DND-41 (cell line): ENCODE results near the gene NCOR1.
"Not testable (repeated sequence)": the region's sequence is repeated elsewhere in the genome, so short reads cannot be mapped to it uniquely, and the experiment has no call there.

Experiments used
- ATAC-seq: fragments of 200-7000 bp; cut with Tn5 transposase; 3 replicates; pipeline ENCODE4 v1.9.1; 2021; ENCODE audit warnings: low read depth; ENCODE audit not compliant: insufficient read depth
- DNase-seq: peaks from one replicate; pipeline ENCODE4 v3.0.0-alpha.2; 2020
- H2AFZ ChIP-seq: 2 replicates; pipeline ENCODE4 v1.6.0; 2012; ENCODE audit warnings: low read depth, low read length
- H3K27ac ChIP-seq: 2 replicates; pipeline ENCODE4 v1.5.1; 2012; ENCODE audit warnings: low read length, inconsistent platforms
- H3K27me3 ChIP-seq: fragments of 200-600 bp; sonication (generic); 2 replicates; pipeline ENCODE4 v1.6.0; 2012; ENCODE audit warnings: low read length, mild to moderate bottlenecking, inconsistent platforms; ENCODE audit not compliant: insufficient read depth, poor library complexity
- H3K36me3 ChIP-seq: 2 replicates; pipeline ENCODE4 v1.5.1; 2012; ENCODE audit warnings: low read length, inconsistent platforms; ENCODE audit not compliant: insufficient read depth
- H3K4me1 ChIP-seq: 2 replicates; pipeline ENCODE4 v1.5.1; 2012; ENCODE audit warnings: mild to moderate bottlenecking, low read length; ENCODE audit not compliant: insufficient read depth
- H3K4me2 ChIP-seq: 2 replicates; pipeline ENCODE4 v1.6.0; 2012; ENCODE audit warnings: mild to moderate bottlenecking, moderate library complexity, low read length, inconsistent platforms; ENCODE audit not compliant: insufficient read depth
- H3K4me3 ChIP-seq, 2 experiments: fragments of 200-600 bp in 1 of 2; shearing (Covaris generic) in 1 of 2; 2 replicates each; pipeline ENCODE4 v1.5.1; 2012 to 2016; ENCODE audit warnings: inconsistent platforms in 2 of 2, low read length in 2 of 2, mild to moderate bottlenecking in 2 of 2, low read depth in 1 of 2, moderate library complexity in 1 of 2
- H3K79me2 ChIP-seq: 2 replicates; pipeline ENCODE4 v1.6.0; 2012; ENCODE audit warnings: low read length, inconsistent platforms; ENCODE audit not compliant: insufficient read depth
- H3K9ac ChIP-seq: 2 replicates; pipeline ENCODE4 v1.6.0; 2012; ENCODE audit warnings: low read depth, mild to moderate bottlenecking, inconsistent platforms, low read length, moderate library complexity
- H3K9me3 ChIP-seq: 2 replicates; pipeline ENCODE4 v1.5.1; 2012; ENCODE audit warnings: low read length, moderate library complexity, mild to moderate bottlenecking, inconsistent platforms; ENCODE audit not compliant: insufficient read depth, severe bottlenecking
- H4K20me1 ChIP-seq: 2 replicates; pipeline ENCODE4 v1.6.0; 2012; ENCODE audit warnings: low read length; ENCODE audit not compliant: insufficient read depth
- EZH2 ChIP-seq: IDR thresholded peaks from 3 replicates; pipeline ENCODE4 v1.6.1; 2012; ENCODE audit warnings: borderline replicate concordance, low read depth, mild to moderate bottlenecking, moderate library complexity, low read length, inconsistent platforms; ENCODE audit not compliant: severe bottlenecking
- TF ChIP-seq, protein P1 (sequence below): IDR thresholded peaks from 2 replicates; pipeline ENCODE4 v1.5.1; 2012; ENCODE audit warnings: borderline replicate concordance, low read length, moderate library complexity, mild to moderate bottlenecking; ENCODE audit not compliant: poor library complexity, severe bottlenecking; ENCODE audit errors: extremely low read depth

The NCOR1 gene

DNA sequence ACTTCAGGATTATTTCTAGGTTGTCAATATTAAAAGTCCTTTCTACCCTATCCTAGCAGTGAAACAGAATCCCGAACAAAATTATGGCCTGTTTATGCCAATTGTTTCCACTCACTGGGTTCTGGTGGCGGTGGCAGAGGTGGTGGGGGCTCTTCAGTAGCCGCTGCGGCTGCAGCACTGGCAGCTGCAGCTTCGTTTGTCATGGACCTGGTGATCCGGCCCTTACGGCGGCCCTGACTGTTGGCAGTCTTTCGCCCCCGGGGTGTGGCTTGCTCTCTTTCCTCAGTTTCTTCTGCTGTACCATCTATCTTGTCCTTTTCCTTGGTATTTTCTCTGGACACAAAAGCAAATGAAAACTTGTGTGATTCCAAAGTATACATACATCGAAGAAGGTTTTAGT, 94.4 kb downstream of the NCOR1 start:
- DNase-seq (no peak), ATAC-seq (no peak)
- Histone ChIP-seq H3K4me1 (no peaks in the 10 kb centered on the region), H3K79me2 (no peaks in the 10 kb centered on the region), H3K36me3 (peaks cover 91% of the 10 kb centered on the region), H3K9me3 (peaks cover 4% of the 10 kb centered on the region), H3K4me2 (no peak overlapping the region), H4K20me1 (no peaks in the 10 kb centered on the region), H3K4me3 (no peak overlapping the region), H3K27ac (no peak overlapping the region), H3K9ac (no peak overlapping the region), H3K27me3 (no peaks in the 10 kb centered on the region), H2AFZ (no peak overlapping the region)
- TF ChIP-seq, protein P1, sequence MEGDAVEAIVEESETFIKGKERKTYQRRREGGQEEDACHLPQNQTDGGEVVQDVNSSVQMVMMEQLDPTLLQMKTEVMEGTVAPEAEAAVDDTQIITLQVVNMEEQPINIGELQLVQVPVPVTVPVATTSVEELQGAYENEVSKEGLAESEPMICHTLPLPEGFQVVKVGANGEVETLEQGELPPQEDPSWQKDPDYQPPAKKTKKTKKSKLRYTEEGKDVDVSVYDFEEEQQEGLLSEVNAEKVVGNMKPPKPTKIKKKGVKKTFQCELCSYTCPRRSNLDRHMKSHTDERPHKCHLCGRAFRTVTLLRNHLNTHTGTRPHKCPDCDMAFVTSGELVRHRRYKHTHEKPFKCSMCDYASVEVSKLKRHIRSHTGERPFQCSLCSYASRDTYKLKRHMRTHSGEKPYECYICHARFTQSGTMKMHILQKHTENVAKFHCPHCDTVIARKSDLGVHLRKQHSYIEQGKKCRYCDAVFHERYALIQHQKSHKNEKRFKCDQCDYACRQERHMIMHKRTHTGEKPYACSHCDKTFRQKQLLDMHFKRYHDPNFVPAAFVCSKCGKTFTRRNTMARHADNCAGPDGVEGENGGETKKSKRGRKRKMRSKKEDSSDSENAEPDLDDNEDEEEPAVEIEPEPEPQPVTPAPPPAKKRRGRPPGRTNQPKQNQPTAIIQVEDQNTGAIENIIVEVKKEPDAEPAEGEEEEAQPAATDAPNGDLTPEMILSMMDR: no peak
- TF ChIP-seq EZH2: no peak

DNA sequence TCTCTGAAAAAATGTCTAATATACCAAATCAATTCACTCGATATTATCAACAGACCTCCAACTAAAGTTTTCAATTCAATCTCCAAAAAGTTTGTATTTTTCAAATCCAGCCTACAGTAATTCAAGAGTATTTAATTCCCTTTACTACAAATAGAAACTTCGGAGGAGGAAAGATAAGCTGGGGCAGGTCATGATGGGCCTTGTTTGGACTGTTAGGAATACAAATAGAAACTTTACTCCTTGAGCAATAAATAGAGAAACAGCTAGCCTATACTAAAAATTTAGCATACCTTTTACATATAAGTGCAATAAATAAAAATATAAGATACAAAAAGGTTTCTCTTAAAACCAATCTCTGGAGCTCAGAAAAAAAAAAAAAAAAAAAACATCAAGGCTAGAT, 98.2 kb downstream of the NCOR1 start:
- Histone ChIP-seq H2AFZ (no peak overlapping the region), H3K4me2 (no peak overlapping the region), H3K27me3 (no peaks in the 10 kb centered on the region), H3K4me1 (no peaks in the 10 kb centered on the region), H3K9me3 (peaks cover 11% of the 10 kb centered on the region), H3K9ac (no peak overlapping the region), H3K27ac (no peak overlapping the region), H4K20me1 (no peaks in the 10 kb centered on the region), H3K4me3 (no peak overlapping the region), H3K79me2 (no peaks in the 10 kb centered on the region), H3K36me3 (peaks cover 89% of the 10 kb centered on the region)
- no peak for ATAC-seq
- TF ChIP-seq, protein P1: no peak
- TF ChIP-seq EZH2: no peak
- no peak for DNase-seq

DNA sequence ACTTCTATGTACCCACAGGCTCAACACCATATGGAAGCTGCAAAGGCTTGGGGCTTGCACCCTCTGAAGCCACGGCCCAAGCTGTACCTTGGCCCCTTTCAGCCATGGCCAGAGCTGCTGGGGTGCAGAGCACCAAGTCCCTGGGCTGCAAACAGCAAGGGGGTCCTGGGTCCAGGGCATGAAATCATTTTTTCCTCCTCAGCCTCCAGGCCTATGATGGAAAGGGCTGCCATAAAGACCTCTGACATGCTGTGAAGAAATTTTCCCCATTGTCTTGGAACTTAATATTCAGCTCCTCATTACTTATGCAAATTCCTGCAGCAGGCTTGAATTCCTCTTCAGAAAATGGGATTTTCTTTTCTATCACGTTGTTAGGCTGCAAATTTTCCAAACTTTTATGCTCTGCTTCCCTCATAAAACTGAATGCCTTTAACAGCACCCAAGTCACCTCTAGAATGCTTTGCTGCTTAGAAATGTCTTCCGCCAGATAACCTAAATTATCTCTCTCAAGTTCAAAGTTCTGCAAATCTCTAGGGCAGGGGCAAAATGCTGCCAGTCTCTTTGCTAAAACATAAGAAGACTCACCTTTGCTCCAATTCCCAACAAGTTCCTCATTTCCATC, 100.1 kb downstream of the NCOR1 start:
- not testable (repeated sequence) for H3K9ac ChIP-seq, H3K4me3 ChIP-seq, H4K20me1 ChIP-seq, ATAC-seq, H3K79me2 ChIP-seq, H3K4me2 ChIP-seq, H3K27ac ChIP-seq, H2AFZ ChIP-seq, H3K4me1 ChIP-seq, H3K27me3 ChIP-seq, DNase-seq
- H3K36me3 ChIP-seq: peaks cover 71% of the 10 kb centered on the region
- H3K9me3 ChIP-seq: peaks cover 11% of the 10 kb centered on the region

DNA sequence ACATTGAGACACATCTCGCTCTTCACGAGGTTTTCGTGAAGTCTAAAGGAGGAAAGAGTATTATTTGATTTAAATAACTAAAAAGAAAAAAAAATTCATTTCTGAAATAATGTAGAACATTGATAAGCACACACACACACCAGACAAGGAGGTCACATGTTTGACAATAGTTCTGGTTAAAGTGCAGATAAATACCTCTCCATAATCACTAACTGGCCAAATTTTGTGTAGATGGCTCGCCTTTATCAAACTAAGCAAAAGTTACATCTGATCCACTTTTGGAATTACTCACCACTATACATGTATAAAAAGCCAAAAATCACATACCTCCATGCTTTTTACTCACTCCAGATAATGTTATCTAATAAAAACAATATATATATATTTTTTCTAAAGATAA, 106.5 kb downstream of the NCOR1 start:
- ATAC-seq: no peak
- H3K9ac ChIP-seq: no peak overlapping the region
- H3K79me2 ChIP-seq: no peaks in the 10 kb centered on the region
- H3K27me3 ChIP-seq: no peaks in the 10 kb centered on the region
- TF ChIP-seq, protein P1: no peak
- TF ChIP-seq EZH2: no peak
- H3K4me1 ChIP-seq: no peaks in the 10 kb centered on the region
- H2AFZ ChIP-seq: no peak overlapping the region
- H3K36me3 ChIP-seq: peaks cover 53% of the 10 kb centered on the region
- no peaks in the 10 kb centered on the region for H4K20me1 ChIP-seq
- H3K27ac ChIP-seq: no peak overlapping the region
- H3K4me3 ChIP-seq: no peak overlapping the region
- DNase-seq: no peak
- no peaks in the 10 kb centered on the region for H3K9me3 ChIP-seq
- H3K4me2 ChIP-seq: no peak overlapping the region
